NCI-H2196 (cell line): Measurements from ENCODE around the gene COL18A1.
"Not testable (repeated sequence)": the region's sequence is repeated elsewhere in the genome, so short reads cannot be mapped to it uniquely, and the experiment has no call there.

Experiments used
- DNase-seq: peaks from one replicate; lab custom pipeline; 2025; ENCODE audit not compliant: unreplicated experiment; lab: John Stamatoyannopoulos, UW

The COL18A1 gene

DNA sequence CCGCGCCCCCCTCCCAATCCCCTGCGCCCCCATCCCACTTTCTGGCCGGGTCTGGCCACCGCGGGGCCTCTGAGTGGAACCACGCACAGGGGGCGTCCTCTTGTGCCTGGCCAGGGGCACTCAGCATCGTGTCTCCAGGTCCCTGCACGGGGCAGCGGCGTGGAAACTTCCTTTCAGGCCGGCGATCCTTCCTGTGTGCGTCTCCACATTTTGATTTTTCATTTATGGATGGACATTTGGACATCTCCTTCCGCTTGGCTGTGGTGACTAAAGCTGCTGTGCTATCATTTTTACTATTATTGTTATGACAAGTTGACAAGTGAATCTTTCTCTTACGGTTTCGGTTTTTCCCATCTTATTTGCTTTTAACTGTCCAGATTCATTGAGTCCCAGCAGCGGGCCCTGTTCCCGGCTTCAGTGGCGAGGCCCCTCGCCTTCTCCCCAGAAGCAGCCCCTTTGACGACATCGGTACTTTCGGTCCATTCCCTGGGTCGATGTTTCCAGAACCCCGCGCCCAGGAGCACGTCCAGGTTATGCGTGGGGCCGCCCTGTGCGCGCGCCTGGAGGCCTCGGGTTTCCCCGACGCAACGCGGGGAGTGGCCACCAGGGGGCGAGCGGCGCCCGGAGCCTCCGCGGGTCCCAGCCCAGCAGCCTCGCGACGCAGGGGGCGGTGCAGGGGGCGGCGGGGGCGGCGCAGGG is 149.7 kb downstream of the COL18A1 start:
- DNase-seq = peak; percentile 80

DNA sequence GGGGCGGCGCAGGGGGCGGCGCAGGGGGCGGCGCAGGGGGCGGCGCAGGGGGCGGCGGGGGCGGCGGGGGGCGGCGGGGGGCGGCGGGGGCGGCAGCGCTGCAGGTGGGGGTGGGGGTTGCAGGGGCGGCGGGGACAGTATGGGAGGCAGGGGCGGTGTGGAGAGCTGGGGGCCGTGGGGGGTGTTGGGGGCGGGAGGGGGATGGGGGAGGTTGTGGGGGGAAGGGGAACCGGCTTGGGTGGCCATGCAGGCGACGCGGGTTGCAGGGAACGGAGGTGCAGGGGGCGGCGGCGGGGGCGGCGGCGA is 150.2 kb downstream of the COL18A1 start:
- DNase-seq = no peak

DNA sequence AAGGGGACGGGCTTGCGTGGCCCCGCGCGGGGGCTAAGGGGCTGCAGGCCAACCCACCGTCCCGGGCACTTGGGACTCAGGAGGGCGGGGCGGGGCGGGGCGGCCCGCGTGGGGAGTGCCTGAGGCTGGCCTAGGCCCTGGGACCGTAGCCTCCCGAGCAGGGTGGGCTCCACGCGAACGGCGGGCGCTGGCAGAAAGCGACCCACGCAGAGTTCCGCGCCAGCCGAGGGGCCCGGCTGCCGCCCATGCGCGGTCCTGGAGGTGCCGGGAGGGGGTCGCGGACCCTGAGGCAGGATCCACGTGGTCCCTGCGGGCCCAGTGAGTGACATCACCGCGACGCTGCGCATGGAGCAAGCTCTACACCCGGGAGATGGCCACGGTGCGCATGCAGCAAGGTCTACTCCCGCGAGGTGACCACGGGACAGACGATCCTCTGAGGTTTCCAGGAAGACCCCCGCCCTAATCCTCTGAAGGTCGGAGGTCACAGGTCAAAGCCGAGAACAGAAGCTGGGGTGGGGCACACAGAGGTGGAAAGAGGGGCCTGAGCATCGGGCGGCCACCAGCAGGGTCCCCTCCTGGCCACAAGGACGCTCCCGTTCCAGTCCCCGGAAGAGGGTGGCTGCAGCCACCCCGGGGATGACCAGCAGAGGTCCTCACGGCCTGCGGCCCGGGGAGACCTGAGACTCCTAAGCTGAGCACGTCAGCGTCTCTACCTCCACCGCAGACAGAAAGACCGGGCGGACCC is 150.8 kb downstream of the COL18A1 start:
- DNase-seq = peak; percentile 76

DNA sequence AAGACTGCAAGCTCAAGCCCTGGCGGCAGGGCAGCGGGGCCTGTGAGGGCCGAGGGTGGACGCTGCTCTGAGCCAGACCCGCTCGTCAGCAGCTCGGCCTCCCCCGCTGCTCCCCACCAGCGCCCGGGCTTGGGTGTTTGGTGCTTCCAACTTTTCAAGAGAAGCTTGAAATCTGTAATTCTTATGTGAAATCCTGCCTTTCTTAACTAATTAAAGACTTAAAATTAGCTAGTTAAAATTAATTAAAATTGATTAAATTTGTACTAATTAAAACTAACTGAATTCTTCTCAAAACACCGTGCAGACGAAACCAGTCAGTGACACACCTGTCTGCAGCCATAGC is 151.3 kb downstream of the COL18A1 start:
- no peak for DNase-seq

DNA sequence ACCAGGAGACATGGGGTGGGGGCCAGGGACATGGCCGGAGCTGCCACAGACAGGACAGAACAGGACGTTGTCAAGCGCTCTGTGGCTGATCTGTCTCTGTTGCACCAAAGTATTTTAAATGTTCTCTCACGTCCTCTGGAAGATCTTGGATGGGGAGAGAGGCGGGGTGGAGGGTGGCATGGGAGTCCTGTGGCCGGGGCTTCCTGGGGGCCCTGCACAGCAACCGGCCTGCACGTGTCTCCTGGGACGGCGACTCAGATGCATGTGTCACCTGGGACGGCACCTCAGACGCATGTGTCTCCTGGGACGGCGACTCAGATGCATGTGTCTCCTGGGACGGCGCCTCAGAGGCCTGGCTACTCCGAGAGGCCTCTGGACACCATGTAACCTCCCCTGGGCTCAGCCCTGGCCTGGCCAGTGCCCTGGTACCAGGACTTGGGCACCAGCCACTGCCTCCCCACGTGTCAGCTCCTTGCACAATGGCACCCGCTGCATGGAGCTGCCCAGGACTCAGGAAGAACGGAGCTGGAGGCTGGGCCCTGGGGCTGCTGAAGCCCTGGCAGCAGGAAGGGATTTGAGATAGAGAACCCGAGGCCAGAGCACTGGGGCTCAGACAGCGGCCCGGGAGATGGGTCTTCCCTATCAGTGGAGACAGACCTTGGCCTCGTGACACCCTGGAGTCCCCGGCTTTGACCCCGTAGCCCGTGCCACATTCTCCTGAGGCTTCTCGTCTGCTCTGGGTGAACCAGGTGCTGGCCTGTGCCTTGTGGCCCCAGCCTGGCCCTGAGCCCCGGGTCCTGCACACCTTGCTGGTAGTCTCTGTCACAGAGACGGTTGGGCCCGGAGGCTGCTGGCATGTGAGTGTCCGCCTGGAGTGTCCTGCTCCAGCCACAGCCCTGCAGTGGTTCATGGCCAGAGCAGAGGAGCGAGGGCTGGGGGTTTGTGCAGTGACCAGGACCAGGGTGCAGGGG is 152.0 kb downstream of the COL18A1 start:
- DNase-seq = no peak

DNA sequence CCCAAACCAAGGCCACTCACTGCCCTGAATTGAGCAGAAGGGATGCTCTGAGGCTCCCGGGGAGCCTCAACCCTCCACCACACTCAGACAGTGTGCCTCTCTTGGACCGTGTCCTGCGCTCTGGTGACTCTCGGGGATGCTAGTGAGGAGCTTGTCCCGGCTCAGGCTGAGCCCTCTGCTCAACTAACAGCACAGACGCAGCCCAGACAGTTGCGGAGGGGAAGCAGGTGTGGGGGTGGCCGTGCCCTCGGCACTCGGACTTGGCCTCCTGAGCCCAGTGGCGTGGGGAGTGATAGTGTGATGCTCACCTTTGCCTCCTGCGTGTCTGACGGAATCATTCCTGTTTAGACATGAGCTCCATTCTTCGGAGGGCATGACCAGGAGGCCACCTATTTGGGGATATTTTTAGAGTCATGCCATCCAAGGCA is 152.7 kb downstream of the COL18A1 start:
- no peak for DNase-seq

DNA sequence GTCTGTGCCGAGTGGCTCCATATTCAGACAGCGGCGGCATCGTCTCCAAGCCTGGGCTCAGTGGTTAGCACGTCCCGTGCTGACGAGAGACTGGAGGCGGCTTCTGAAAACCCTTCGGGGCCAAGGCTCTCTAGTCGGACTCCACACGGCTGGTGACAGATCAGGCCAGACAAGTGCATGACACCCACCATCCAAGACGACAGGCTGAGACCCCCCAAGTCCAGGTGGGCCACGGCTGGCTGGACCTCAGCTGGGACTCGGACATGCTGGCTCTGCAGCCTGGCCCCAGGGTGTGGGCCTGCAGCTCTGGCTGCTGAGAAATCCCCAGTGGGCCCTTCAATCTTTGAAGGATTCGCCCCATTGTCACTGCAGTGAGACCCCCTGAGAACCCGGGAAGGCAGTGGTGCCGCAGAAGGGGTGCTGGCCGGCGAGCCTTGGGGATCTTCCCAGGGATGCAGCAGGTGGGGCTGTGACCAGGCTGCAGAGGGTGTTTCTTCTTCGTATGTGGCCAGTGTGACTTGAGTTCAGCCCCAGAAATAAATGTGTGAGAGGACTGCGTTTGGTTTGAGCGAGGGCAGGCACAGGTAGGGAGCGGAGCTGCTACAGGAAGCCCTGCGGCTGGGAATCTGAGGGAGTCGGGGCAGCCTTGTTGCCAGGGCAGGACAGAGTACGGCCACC is 153.2 kb downstream of the COL18A1 start:
- no peak for DNase-seq

DNA sequence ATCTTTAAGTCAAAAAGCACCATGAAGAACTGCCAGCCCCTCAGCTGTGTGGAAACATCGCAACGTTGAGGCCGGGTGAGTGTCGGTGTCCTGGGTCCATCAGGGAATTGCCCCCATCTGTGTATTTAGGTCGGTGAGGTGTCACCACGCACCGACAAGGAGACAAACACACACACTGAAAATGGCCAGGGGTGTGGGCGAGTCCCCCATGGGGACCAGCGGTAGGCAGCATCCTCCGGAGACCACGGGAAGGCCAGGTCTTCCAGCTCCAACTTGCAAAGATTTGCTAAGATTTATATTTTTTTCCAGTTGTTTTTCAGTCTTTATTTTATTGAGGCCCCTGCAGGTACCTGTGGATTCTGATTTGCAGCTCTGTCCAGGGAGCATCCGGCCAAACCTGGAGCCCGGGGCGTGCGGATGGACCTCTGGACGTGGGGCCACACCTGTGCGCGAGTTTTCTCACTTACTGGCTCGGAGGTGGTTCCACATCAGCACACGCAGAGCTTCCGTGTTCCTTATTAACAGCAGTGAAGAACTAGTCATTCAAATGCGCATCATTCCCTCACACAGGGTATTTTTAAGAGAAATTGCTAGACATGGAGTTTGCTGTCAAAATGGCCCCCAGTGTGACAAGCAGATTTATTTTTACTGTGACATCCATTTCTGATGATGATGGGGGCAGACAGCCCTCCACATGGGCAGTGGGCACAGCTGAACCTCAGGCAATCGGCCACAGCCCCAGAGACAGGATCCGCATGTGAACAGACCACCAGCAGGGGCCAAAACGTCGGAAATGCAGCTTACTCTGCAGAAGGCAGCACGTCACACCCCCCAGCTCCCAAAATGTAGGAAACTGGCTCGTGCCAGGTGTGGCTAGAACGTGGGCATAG is 154.5 kb downstream of the COL18A1 start:
- no peak for DNase-seq

DNA sequence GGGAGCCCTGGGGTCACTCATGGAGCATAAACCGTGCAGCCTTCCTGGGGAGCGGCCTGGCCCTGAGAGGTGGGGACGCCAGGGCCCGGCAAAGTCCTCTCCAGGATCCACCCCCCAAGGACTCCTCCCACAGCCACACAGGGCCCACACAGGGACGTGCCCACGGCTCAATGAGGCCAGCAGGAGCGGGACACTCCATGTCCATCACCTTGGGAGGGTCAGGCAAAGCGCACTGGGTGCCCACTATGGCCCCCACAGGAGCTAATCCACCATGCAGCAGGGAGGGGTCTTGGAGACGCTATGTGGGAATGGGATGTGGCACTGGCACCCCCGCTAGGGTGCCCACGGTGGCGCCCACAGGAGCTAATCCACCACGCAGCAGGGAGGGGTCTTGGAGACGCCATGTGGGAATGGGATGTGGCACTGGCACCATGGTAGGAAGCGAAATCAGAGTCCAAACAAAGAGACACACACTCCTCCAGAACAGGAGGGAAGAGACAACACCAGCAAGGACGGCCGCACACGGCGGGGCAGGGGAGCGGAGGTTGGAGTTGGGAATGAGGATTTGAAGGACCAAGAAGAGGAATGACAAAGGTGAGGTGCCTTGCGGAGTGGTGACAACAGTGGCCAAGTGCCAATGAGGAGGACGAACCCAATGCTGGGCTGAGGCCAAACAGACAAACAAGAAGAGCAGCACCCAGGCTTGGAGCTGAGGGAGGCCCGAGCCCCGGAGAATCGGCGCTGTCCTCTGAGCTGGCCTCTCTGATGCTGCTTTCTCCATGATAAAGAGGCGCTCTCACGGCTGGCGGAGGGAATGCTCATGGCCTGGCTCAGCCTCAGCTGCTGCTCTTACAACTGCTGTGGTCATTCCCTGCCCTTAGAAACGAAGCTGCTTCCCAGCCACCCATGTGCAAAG is 155.4 kb downstream of the COL18A1 start:
- DNase-seq = no peak

DNA sequence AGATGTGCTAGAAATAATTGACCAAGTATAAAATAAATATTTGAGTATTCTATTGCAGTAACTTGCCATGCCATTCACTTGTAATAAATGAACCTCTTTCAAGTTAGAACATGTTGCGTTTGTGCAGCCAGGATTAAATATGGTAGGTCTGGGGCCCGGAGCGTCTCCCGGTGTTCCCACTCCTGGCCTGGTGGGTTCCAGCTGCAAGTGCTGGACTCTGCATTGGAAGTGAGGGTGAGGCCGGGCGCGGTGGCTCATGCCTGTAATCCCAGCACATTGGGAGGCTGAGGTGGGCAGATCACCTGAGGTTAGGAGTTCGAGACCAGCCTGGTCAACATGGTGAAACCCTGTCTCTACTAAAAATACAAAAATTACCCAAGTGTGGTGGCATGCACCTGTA is 156.3 kb downstream of the COL18A1 start:
- DNase-seq = not testable (repeated sequence)

DNA sequence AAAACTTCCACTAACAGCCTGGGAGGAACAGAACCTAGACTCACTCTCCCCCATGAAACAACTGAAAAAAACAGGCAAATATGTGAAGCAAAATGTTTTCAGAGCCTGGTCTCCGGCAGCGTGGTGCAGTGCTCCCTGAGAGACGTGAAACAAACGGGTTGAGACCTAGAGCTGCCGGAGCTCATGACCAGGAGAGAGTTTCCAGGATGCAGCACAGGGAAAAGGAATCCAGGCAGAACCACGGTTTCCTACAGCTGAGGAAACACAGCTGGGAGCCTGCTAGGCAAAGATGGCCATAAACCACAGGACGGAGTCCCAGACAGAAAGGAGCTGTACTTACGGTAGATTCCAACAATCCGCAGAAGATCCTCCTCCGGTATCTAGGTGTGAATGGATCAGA is 157.4 kb downstream of the COL18A1 start:
- no peak for DNase-seq

DNA sequence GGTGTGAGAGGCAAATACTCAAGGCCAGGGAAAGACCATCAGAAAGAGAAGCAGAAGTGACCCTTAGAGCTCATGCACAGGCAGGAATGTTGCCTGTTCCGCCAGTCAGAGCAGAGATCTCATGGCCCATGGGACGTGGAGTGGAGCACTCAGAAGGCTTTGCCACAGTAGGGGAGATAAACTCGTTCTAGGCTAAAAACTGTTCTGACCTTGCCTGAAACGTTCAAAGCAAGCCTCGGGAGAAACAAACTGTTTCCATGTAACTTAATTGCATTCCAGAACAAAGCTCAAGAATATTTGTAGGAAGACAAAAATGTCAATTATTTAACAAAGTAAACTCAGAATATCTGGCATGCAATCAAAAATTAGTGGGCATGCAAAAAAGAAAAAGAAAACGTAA is 158.0 kb downstream of the COL18A1 start:
- no peak for DNase-seq
